H1 (cell line): ENCODE measurements around the gene ASIC1.

Source experiments
- BCL11A ChIP-seq, 2 experiments: IDR thresholded peaks; one replicate each; pipeline ENCODE4 v1.6.1; 2011; ENCODE audit warnings: low read depth in 2 of 2, low read length in 2 of 2, mild to moderate bottlenecking in 2 of 2
- CBX5 ChIP-seq: fragments of 300-800, 300-1000 bp; sonication (generic); IDR thresholded peaks from 2 replicates; pipeline ENCODE4 v1.7.1; 2016; ENCODE audit warnings: antibody characterized with exemption, low read length, low read depth
- CREB1 ChIP-seq: IDR thresholded peaks from 2 replicates; pipeline ENCODE4 v1.6.1; 2012; ENCODE audit warnings: inconsistent platforms
- EP300 ChIP-seq, 2 experiments: IDR thresholded peaks; 1 replicate in 1 of 2; 2 replicates in 1 of 2; pipeline ENCODE4 v1.6.1; 2011 to 2012; ENCODE audit warnings: low read depth in 2 of 2, low read length in 2 of 2, mild to moderate bottlenecking in 2 of 2, borderline replicate concordance in 1 of 2, inconsistent platforms in 1 of 2, moderate library complexity in 1 of 2
- EZH2 ChIP-seq: fragments of 200-600 bp; sonication (generic); IDR thresholded peaks from 2 replicates; pipeline ENCODE4 v1.7.1; 2012; ENCODE audit warnings: low read depth, mild to moderate bottlenecking, moderate library complexity, low read length, inconsistent platforms; ENCODE audit not compliant: severe bottlenecking
- FOSL1 ChIP-seq: IDR thresholded peaks from 2 replicates; pipeline ENCODE4 v1.6.1; 2011; ENCODE audit warnings: mild to moderate bottlenecking, low read depth, low read length, moderate library complexity; ENCODE audit not compliant: insufficient read depth
- GABPA ChIP-seq: IDR thresholded peaks from 2 replicates; pipeline ENCODE4 v1.6.1; 2011; ENCODE audit warnings: mild to moderate bottlenecking, low read length, moderate library complexity, borderline replicate concordance; ENCODE audit not compliant: insufficient read depth
- JUN ChIP-seq: IDR thresholded peaks from 2 replicates; pipeline ENCODE4 v1.6.1; 2011; ENCODE audit warnings: low read depth, mild to moderate bottlenecking, improper control_type of control experiment, low read length
- MAFK ChIP-seq: IDR thresholded peaks from 2 replicates; pipeline ENCODE4 v1.6.1; 2012; ENCODE audit warnings: low read depth, mild to moderate bottlenecking, improper control_type of control experiment, low read length
- POLR2A ChIP-seq, 2 experiments: IDR thresholded peaks; 1 replicate in 1 of 2; 2 replicates in 1 of 2; pipeline ENCODE4 v1.6.1; 2011; ENCODE audit warnings: low read depth in 2 of 2, low read length in 2 of 2, mild to moderate bottlenecking in 2 of 2; ENCODE audit errors: control extremely low read depth in 1 of 2
- SP1 ChIP-seq: IDR thresholded peaks from 2 replicates; pipeline ENCODE4 v1.6.1; 2011; ENCODE audit warnings: low read depth, low read length
- TAF1 ChIP-seq: IDR thresholded peaks from 2 replicates; pipeline ENCODE4 v1.6.1; 2011; ENCODE audit warnings: mild to moderate bottlenecking, low read depth, low read length
- YY1 ChIP-seq: IDR thresholded peaks from 2 replicates; pipeline ENCODE4 v1.6.1; 2011; ENCODE audit warnings: low read depth, mild to moderate bottlenecking, low read length
- TF ChIP-seq, protein P1 (sequence below), 3 experiments: IDR thresholded peaks; 1 replicate in 2 of 3; 2 replicates in 1 of 3; pipeline versions ENCODE4 v1.5.1 to v1.6.1; 2011; ENCODE audit warnings: low read length in 3 of 3, mild to moderate bottlenecking in 3 of 3, inconsistent platforms in 2 of 3, low read depth in 1 of 3, moderate library complexity in 1 of 3; ENCODE audit not compliant: insufficient read depth in 1 of 3; ENCODE audit errors: control extremely low read depth in 1 of 3

DNA sequence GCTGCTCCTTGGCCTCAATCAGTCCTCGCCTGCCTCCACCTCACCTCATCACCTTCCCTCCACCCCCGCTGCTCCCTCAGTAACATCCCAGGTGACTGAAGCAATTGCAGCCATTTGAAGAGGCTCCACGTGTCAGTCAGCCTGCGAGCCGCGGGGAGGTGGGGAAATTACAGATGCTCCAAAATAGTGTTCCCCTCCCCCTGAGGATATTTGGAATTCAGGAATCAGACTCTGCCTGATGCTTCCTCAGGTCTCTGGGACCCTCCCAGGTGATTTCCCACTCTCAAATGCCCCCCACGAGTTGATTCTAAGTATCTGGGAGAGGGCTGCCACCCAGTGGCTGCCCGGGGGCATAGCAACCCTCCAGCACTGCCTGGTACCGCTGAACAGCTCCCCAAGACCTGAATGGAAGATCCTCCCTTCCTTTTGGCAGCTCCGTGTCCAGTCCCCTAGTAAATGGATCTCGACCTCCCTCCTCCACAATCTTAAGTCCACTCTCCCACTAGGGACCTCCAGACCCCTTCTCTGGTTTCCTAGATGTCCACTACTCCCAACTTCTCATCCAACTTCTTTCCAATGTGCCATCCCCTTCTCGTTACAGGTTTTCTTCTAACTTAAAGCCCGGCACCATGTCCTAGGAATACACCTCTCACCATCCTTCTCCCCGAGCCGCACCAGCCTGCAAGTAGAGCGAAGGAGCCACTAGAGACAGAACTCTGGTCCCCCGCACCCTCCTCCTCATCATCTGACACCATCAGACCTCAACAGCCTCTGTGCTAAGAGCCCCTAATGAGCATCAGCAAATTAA, 1.4 kb upstream of the ASIC1 start:
- TF ChIP-seq BCL11A (IDR thresholded peaks at IDR 0.05; ENCODE audit: low read depth in 2 of 2, low read length in 2 of 2) (no peak), MAFK (no peak), YY1 (no peak), EZH2 (no peak), JUN (no peak), GABPA (no peak), EP300 (IDR thresholded peaks at IDR 0.05; ENCODE audit: borderline replicate concordance in 1 of 2, low read depth in 2 of 2, low read length in 2 of 2) (no peak), POLR2A (IDR thresholded peaks at IDR 0.05; ENCODE audit: control extremely low read depth in 1 of 2, low read depth in 2 of 2, low read length in 2 of 2) (no peak), CREB1 (no peak), CBX5 (no peak), SP1 (no peak), TAF1 (no peak), FOSL1 (no peak)
- TF ChIP-seq, protein P1, sequence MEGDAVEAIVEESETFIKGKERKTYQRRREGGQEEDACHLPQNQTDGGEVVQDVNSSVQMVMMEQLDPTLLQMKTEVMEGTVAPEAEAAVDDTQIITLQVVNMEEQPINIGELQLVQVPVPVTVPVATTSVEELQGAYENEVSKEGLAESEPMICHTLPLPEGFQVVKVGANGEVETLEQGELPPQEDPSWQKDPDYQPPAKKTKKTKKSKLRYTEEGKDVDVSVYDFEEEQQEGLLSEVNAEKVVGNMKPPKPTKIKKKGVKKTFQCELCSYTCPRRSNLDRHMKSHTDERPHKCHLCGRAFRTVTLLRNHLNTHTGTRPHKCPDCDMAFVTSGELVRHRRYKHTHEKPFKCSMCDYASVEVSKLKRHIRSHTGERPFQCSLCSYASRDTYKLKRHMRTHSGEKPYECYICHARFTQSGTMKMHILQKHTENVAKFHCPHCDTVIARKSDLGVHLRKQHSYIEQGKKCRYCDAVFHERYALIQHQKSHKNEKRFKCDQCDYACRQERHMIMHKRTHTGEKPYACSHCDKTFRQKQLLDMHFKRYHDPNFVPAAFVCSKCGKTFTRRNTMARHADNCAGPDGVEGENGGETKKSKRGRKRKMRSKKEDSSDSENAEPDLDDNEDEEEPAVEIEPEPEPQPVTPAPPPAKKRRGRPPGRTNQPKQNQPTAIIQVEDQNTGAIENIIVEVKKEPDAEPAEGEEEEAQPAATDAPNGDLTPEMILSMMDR (IDR thresholded peaks at IDR 0.05; ENCODE audit: control extremely low read depth in 1 of 3, insufficient read depth in 1 of 3, low read depth in 1 of 3, low read length in 3 of 3): peak; percentile 90 to 96 (median 91)
